K562 (cell line): ENCODE results near the gene ICAM1. TPM values are rescaled to one million over a fixed set of nuclear protein-coding genes. Genes with fewer than 3 reads are reported as not detected.
A peak's percentile ranks its signal among the peaks of the same experiment; 100 is the strongest.

Source experiments
- CBFB ChIP-seq: sonication (generic); formaldehyde crosslinking; IDR thresholded peaks from 2 replicates; pipeline ENCODE4 v1.4.0; 2020; ENCODE audit warnings: mild to moderate bottlenecking, missing genetic modification reagents
- CEBPB ChIP-seq: fragments of 450-650 bp; IDR thresholded peaks from 2 replicates; pipeline ENCODE4 v1.6.1; 2016; ENCODE audit warnings: missing genetic modification characterization, missing compliant biosample characterization
- GABPB1 ChIP-seq: sonication (generic); formaldehyde crosslinking; IDR thresholded peaks from 2 replicates; pipeline ENCODE4 v1.8.0; 2022; ENCODE audit warnings: mild to moderate bottlenecking, missing genetic modification reagents
- GTF2E2 ChIP-seq: fragments of 200-800 bp; sonication (Bioruptor generic); IDR thresholded peaks from 2 replicates; pipeline ENCODE4 v1.6.1; 2016; ENCODE audit warnings: missing genetic modification characterization, missing compliant biosample characterization
- HDAC8 ChIP-seq: fragments of 450-650 bp; IDR thresholded peaks from 2 replicates; pipeline ENCODE4 v1.6.1; 2016; ENCODE audit warnings: mild to moderate bottlenecking, missing genetic modification characterization, moderate library complexity, missing compliant biosample characterization
- PHF8 ChIP-seq: fragments of 200-600 bp; sonication (generic); IDR thresholded peaks from 2 replicates; pipeline ENCODE4 v1.6.1; 2012; ENCODE audit warnings: mixed run types, mild to moderate bottlenecking, inconsistent platforms, low read length, moderate library complexity, borderline replicate concordance
- POLR2G ChIP-seq: fragments of 200-400 bp; formaldehyde crosslinking; IDR thresholded peaks from 2 replicates; pipeline ENCODE4 v1.6.1; 2017; ENCODE audit warnings: low read depth, mild to moderate bottlenecking, antibody characterized with exemption, low read length, moderate library complexity
- SRF ChIP-seq, 2 experiments: fragments of 250-450, 450-650 bp in 1 of 2; sonication (Bioruptor Pico) in 1 of 2; sonication (generic) in 1 of 2; formaldehyde crosslinking; IDR thresholded peaks; 2 replicates each; pipeline versions ENCODE4 v1.5.0 to v1.5.1; 2020 to 2022; ENCODE audit warnings: mild to moderate bottlenecking in 1 of 2, missing genetic modification reagents in 1 of 2
- TAF15 ChIP-seq: fragments of 200-400 bp; formaldehyde crosslinking; IDR thresholded peaks from 2 replicates; pipeline ENCODE4 v1.6.1; 2017; ENCODE audit warnings: mild to moderate bottlenecking, low read depth, low read length, moderate library complexity
- TARDBP ChIP-seq: fragments of 450-650 bp; IDR thresholded peaks from 2 replicates; pipeline ENCODE4 v1.6.1; 2016
- TBP ChIP-seq: optimal IDR thresholded peaks from 2 replicates; pipeline ENCODE3; 2011; ENCODE audit warnings: low read depth, low read length, improper control_type of control experiment
- ZNF695 ChIP-seq: fragments of 450-650 bp; formaldehyde crosslinking; IDR thresholded peaks from 2 replicates; pipeline ENCODE4 v1.4.0; 2020; ENCODE audit warnings: mild to moderate bottlenecking, moderate library complexity
- ZNF76 ChIP-seq: fragments of 250-450 bp; sonication (Bioruptor Pico); IDR thresholded peaks from 2 replicates; pipeline ENCODE4 v1.4.0; 2020; ENCODE audit warnings: mild to moderate bottlenecking, moderate library complexity, borderline replicate concordance
- ZNF77 ChIP-seq: fragments of 250-450 bp; sonication (Bioruptor Pico); IDR thresholded peaks from 2 replicates; pipeline ENCODE4 v1.5.0; 2020
- ZZZ3 ChIP-seq: fragments of 450-650 bp; IDR thresholded peaks from 2 replicates; pipeline ENCODE4 v1.6.1; 2016; ENCODE audit warnings: antibody characterized with exemption, mild to moderate bottlenecking, moderate library complexity
- polyA plus RNA-seq, 8 experiments: library from polyadenylated mRNA; depleted of rRNA in 4 of 8; stranded (reverse) in 5 of 8; unstranded in 3 of 8; fragments of >200 nt; fragmentation: Nextera tagmentation in 2 of 8; fragmentation: Illumina TruSeq in 1 of 8; extraction: Ambion mirVana in 2 of 8; extraction: Trizol in 1 of 8; gene quantifications; 2 replicates each; pipeline versions ENCODE4 v1.2.1 to v1.2.3, GENCODE V29; 2011 to 2014; ENCODE audit warnings: inconsistent platforms in 1 of 8, missing spikeins in 1 of 8
- total RNA-seq, 7 experiments: library from RNA; depleted of rRNA in 6 of 7; stranded (reverse); fragments of >200 nt in 6 of 7; fragmentation: Illumina TruSeq in 2 of 7; extraction: Trizol in 2 of 7; gene quantifications; 2 replicates each; pipeline versions ENCODE4 v1.2.1 to v1.2.3, GENCODE V29; 2011 to 2021; ENCODE audit warnings: low replicate concordance in 1 of 7
- TF ChIP-seq, protein P1 (sequence below), 3 experiments: fragments of 200-800 bp in 1 of 3; fragments of 250-450 bp in 1 of 3; fragments of 450-650 bp in 1 of 3; sonication (Bioruptor Pico) in 1 of 3; sonication (Bioruptor generic) in 1 of 3; formaldehyde crosslinking in 1 of 3; IDR thresholded peaks; 2 replicates each; pipeline versions ENCODE4 v1.6.1 to v1.8.0; 2016 to 2022; ENCODE audit warnings: mild to moderate bottlenecking in 2 of 3, missing genetic modification characterization in 2 of 3, missing compliant biosample characterization in 1 of 3, moderate library complexity in 1 of 3
- TF ChIP-seq, protein P2 (sequence below), 2 experiments: fragments of 450-650 bp; conservative IDR thresholded peaks; 2 replicates each; pipeline ENCODE4 v1.6.1; 2017; ENCODE audit warnings: mild to moderate bottlenecking in 2 of 2, moderate library complexity in 2 of 2
- TF ChIP-seq, protein P3 (sequence below): sonication (generic); formaldehyde crosslinking; IDR thresholded peaks from 2 replicates; pipeline ENCODE4 v1.9.0; 2022; ENCODE audit warnings: mild to moderate bottlenecking, missing genetic modification reagents
- TF ChIP-seq, protein P4 (sequence below): fragments of 250-450 bp; sonication (Bioruptor Pico); IDR thresholded peaks from 2 replicates; pipeline ENCODE4 v1.5.0; 2021; ENCODE audit warnings: mild to moderate bottlenecking, borderline replicate concordance

The ICAM1 gene
- total and polyA plus RNA-seq, 9 of the 15 experiments (the other 6 are each of a cell fraction or from before 2014, with no cell fraction given): 2.3 to 24.4 (median 13.4) TPM

DNA sequence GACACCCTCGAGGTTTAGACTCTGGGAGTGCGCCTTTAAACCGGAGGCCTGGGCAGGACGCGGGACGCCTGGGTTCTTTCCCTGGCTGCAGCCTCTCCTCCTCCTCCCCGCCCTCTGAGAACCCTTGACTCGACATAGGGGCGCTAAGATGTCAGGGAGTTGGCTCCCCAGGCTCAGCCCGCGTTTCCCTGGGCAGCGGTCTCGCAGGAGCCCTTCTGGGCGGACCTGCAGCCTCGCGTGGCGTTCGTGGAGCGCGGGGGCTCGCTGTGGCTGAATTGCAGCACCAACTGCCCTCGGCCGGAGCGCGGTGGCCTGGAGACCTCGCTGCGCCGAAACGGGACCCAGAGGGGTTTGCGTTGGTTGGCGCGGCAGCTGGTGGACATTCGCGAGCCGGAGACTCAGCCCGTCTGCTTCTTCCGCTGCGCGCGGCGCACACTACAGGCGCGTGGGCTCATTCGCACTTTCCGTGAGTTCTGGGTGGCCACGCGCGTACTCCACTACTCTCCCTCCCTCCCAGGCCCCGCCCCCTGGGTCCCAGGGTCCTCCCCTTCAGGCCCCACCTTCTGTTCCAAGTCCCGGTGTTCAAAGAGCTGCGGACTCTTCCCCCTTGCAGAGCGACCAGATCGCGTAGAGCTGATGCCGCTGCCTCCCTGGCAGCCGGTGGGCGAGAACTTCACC lies 20.1 kb downstream of the ICAM1 start (continued):
- TF ChIP-seq, protein P1, sequence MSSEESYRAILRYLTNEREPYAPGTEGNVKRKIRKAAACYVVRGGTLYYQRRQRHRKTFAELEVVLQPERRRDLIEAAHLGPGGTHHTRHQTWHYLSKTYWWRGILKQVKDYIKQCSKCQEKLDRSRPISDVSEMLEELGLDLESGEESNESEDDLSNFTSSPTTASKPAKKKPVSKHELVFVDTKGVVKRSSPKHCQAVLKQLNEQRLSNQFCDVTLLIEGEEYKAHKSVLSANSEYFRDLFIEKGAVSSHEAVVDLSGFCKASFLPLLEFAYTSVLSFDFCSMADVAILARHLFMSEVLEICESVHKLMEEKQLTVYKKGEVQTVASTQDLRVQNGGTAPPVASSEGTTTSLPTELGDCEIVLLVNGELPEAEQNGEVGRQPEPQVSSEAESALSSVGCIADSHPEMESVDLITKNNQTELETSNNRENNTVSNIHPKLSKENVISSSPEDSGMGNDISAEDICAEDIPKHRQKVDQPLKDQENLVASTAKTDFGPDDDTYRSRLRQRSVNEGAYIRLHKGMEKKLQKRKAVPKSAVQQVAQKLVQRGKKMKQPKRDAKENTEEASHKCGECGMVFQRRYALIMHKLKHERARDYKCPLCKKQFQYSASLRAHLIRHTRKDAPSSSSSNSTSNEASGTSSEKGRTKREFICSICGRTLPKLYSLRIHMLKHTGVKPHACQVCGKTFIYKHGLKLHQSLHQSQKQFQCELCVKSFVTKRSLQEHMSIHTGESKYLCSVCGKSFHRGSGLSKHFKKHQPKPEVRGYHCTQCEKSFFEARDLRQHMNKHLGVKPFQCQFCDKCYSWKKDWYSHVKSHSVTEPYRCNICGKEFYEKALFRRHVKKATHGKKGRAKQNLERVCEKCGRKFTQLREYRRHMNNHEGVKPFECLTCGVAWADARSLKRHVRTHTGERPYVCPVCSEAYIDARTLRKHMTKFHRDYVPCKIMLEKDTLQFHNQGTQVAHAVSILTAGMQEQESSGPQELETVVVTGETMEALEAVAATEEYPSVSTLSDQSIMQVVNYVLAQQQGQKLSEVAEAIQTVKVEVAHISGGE (CRISPR knock-in tag; IDR thresholded peaks at IDR 0.05): 0 out of 6 replicates have a peak, but pooled peaks of 1 of the 3 experiments have one; percentile 9
- 0 out of 2 replicates have a peak, but pooled peaks have one; percentile 6 for TF ChIP-seq TAF15
- TF ChIP-seq GTF2E2 (tag): no peak
- TF ChIP-seq ZNF695 (CRISPR knock-in tag): no peak
- peak; percentile 86 for TF ChIP-seq TBP
- peak; percentile 95 for TF ChIP-seq POLR2G
- peak; percentile 74 for TF ChIP-seq CBFB
- peak; percentile 66; the same call in 1 of the 2 replicates for TF ChIP-seq PHF8
- no peak for TF ChIP-seq HDAC8 (tag)
- TF ChIP-seq, protein P2, sequence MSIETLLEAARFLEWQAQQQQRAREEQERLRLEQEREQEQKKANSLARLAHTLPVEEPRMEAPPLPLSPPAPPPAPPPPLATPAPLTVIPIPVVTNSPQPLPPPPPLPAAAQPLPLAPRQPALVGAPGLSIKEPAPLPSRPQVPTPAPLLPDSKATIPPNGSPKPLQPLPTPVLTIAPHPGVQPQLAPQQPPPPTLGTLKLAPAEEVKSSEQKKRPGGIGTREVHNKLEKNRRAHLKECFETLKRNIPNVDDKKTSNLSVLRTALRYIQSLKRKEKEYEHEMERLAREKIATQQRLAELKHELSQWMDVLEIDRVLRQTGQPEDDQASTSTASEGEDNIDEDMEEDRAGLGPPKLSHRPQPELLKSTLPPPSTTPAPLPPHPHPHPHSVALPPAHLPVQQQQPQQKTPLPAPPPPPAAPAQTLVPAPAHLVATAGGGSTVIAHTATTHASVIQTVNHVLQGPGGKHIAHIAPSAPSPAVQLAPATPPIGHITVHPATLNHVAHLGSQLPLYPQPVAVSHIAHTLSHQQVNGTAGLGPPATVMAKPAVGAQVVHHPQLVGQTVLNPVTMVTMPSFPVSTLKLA (conservative IDR thresholded peaks at IDR 0.05): peak; percentile 39 to 81
- TF ChIP-seq TARDBP: peak; percentile 71; the same call in 1 of the 2 replicates
- no peak for TF ChIP-seq CEBPB (tag)
- no peak for TF ChIP-seq ZNF76 (CRISPR knock-in tag)
- TF ChIP-seq GABPB1 (CRISPR knock-in tag): peak; percentile 54
- no peak for TF ChIP-seq ZZZ3
- TF ChIP-seq ZNF77 (CRISPR knock-in tag): no peak
- TF ChIP-seq, protein P3, sequence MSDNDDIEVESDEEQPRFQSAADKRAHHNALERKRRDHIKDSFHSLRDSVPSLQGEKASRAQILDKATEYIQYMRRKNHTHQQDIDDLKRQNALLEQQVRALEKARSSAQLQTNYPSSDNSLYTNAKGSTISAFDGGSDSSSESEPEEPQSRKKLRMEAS (CRISPR knock-in tag): peak; percentile 61; the same call in 1 of the 2 replicates
- no peak for TF ChIP-seq SRF (CRISPR knock-in tag; IDR thresholded peaks at IDR 0.05)
- TF ChIP-seq, protein P4, sequence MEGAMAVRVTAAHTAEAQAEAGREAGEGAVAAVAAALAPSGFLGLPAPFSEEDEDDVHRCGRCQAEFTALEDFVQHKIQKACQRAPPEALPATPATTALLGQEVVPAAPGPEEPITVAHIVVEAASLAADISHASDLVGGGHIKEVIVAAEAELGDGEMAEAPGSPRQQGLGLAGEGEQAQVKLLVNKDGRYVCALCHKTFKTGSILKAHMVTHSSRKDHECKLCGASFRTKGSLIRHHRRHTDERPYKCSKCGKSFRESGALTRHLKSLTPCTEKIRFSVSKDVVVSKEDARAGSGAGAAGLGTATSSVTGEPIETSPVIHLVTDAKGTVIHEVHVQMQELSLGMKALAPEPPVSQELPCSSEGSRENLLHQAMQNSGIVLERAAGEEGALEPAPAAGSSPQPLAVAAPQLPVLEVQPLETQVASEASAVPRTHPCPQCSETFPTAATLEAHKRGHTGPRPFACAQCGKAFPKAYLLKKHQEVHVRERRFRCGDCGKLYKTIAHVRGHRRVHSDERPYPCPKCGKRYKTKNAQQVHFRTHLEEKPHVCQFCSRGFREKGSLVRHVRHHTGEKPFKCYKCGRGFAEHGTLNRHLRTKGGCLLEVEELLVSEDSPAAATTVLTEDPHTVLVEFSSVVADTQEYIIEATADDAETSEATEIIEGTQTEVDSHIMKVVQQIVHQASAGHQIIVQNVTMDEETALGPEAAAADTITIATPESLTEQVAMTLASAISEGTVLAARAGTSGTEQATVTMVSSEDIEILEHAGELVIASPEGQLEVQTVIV (CRISPR knock-in tag): no peak
